GM12878 (cell line): ENCODE measurements around the gene MAD1L1. TPM values are rescaled to one million over a fixed set of nuclear protein-coding genes. Genes with fewer than 3 reads are reported as not detected.

Experiments used
- ATAC-seq: fragments of 200-7000 bp; cut with Tn5 transposase; 3 replicates; pipeline ENCODE4 v1.9.1; 2020; ENCODE audit warnings: mild to moderate bottlenecking, moderate library complexity
- BruUV-seq: library from RNA; stranded (reverse); fragments of 400-500 nt; replicated peaks from 2 replicates; lab custom pipeline; 2021; lab: Mats Ljungman, UMichigan
- CTCF ChIA-PET: fragments of 300-600 bp; sonication (Branson Sonifier 250); formaldehyde crosslinking; extraction: SDS; loops from one replicate; lab custom pipeline; 2021; ENCODE audit warnings: inconsistent platforms; lab: Yijun Ruan, JAX
- POLR2A ChIA-PET: fragments of 350-600 bp; formaldehyde crosslinking; extraction: SDS; loops from one replicate; lab custom pipeline; 2021; ENCODE audit warnings: inconsistent platforms; lab: Charles Lee
- RAD21 ChIA-PET: fragments of 300-600 bp; sonication (Branson Sonifier 250); formaldehyde crosslinking; loops from one replicate; lab custom pipeline; 2023; ENCODE audit warnings: antibody characterized with exemption; ENCODE audit not compliant: unreplicated experiment; lab: Charles Lee
- SMC1A ChIA-PET: fragments of 300-600 bp; sonication (Branson Sonifier 250); formaldehyde crosslinking; loops from one replicate; lab custom pipeline; 2023; ENCODE audit not compliant: unreplicated experiment, uncharacterized antibody; lab: Charles Lee
- DNase-seq: peaks from one replicate; pipeline ENCODE4 v3.0.0-alpha.2; 2011; ENCODE audit warnings: low read depth, low spot score
- FAIRE-seq: peaks from 3 replicates; lab custom pipeline; 2011; peaks lifted over from hg19 to GRCh38; lab: Jason Lieb, UNC
- H2AFZ ChIP-seq: 2 replicates; pipeline ENCODE4 v1.6.0; 2011; ENCODE audit warnings: low read depth, low read length, control low read depth; ENCODE audit not compliant: control insufficient read depth
- H3K27ac ChIP-seq: 2 replicates; pipeline ENCODE4 v1.5.1; 2011; ENCODE audit warnings: control low read depth; ENCODE audit not compliant: control insufficient read depth, insufficient read depth
- H3K27me3 ChIP-seq, 2 experiments: replicated peaks in 1 of 2; 2 replicates each; pipeline versions ENCODE4 v1.6.0 to v1.6.1; 2011; ENCODE audit warnings: low read length in 1 of 2; ENCODE audit not compliant: control insufficient read depth in 2 of 2, insufficient read depth in 2 of 2
- H3K36me3 ChIP-seq, 2 experiments: 2 replicates each; pipeline ENCODE4 v1.5.1; 2011; ENCODE audit warnings: low read length in 1 of 2; ENCODE audit not compliant: control insufficient read depth in 2 of 2, insufficient read depth in 2 of 2
- H3K4me1 ChIP-seq: 2 replicates; pipeline ENCODE4 v1.6.1; 2011; ENCODE audit warnings: mild to moderate bottlenecking, low read length, moderate library complexity, mixed read lengths; ENCODE audit not compliant: control insufficient read depth, insufficient read depth
- H3K4me2 ChIP-seq: 2 replicates; pipeline ENCODE4 v1.6.0; 2011; ENCODE audit warnings: control low read depth; ENCODE audit not compliant: control insufficient read depth, insufficient read depth
- H3K4me3 ChIP-seq: fragments of 200-600 bp; sonication (generic); 2 replicates; pipeline ENCODE4 v1.5.1; 2016
- H3K79me2 ChIP-seq: 2 replicates; pipeline ENCODE4 v1.6.0; 2011; ENCODE audit warnings: low read length; ENCODE audit not compliant: control insufficient read depth, insufficient read depth
- H3K9ac ChIP-seq: 2 replicates; pipeline ENCODE4 v1.8.0; 2011; ENCODE audit warnings: low read length, control low read depth, mixed read lengths; ENCODE audit not compliant: control insufficient read depth, insufficient read depth
- H3K9me3 ChIP-seq: replicated peaks from 3 replicates; pipeline ENCODE4 v1.5.1; 2011; ENCODE audit warnings: mild to moderate bottlenecking, low read length; ENCODE audit not compliant: control insufficient read depth, insufficient read depth
- H4K20me1 ChIP-seq: 2 replicates; pipeline ENCODE4 v1.6.0; 2011; ENCODE audit not compliant: control insufficient read depth, insufficient read depth
- JUNB ChIP-seq: IDR thresholded peaks from 2 replicates; pipeline ENCODE4 v1.6.1; 2016; ENCODE audit warnings: antibody characterized with exemption, mild to moderate bottlenecking
- NBN ChIP-seq: fragments of 450-650 bp; IDR thresholded peaks from 2 replicates; pipeline ENCODE4 v1.6.1; 2016
- NFXL1 ChIP-seq: fragments of 450-650 bp; IDR thresholded peaks from 2 replicates; pipeline ENCODE4 v1.6.1; 2017; ENCODE audit warnings: antibody characterized with exemption, mild to moderate bottlenecking, borderline replicate concordance
- POLR2A ChIP-seq: IDR thresholded peaks from 2 replicates; pipeline ENCODE4 v1.6.1; 2011; ENCODE audit warnings: low read depth, mild to moderate bottlenecking, low read length
- POLR2AphosphoS5 ChIP-seq: IDR thresholded peaks from 2 replicates; pipeline ENCODE4 v1.6.1; 2011; ENCODE audit warnings: mild to moderate bottlenecking, low read length, inconsistent platforms
- SMARCA5 ChIP-seq: fragments of 450-650 bp; IDR thresholded peaks from 2 replicates; pipeline ENCODE4 v1.6.1; 2017; ENCODE audit warnings: mild to moderate bottlenecking
- SMC3 ChIP-seq: IDR thresholded peaks from 2 replicates; pipeline ENCODE4 v1.6.1; 2011; ENCODE audit warnings: low read length, improper control_type of control experiment, borderline replicate concordance
- SREBF2 ChIP-seq: IDR thresholded peaks from 2 replicates; pipeline ENCODE4 v1.6.1; 2012; ENCODE audit warnings: mild to moderate bottlenecking, low read length
- SRF ChIP-seq, 2 experiments: IDR thresholded peaks; 2 replicates each; pipeline ENCODE4 v1.6.1; 2011; ENCODE audit warnings: low read depth in 2 of 2, low read length in 2 of 2, mild to moderate bottlenecking in 1 of 2, moderate library complexity in 1 of 2
- TCF12 ChIP-seq: IDR thresholded peaks from 2 replicates; pipeline ENCODE4 v1.6.1; 2011; ENCODE audit warnings: low read depth, mild to moderate bottlenecking, low read length
- WGBS: methylation state at CpG from one replicate; pipeline ENCODE4 v1.1.6; 2016; ENCODE audit warnings: low lambda C conversion rate; ENCODE audit not compliant: insufficient replicate concordance, insufficient coverage; ENCODE audit errors: missing lambda C conversion rate; 5-methylcytosine and 5-hydroxymethylcytosine counted together
- in situ Hi-C: fragments of 300-500 bp; cut with MboI; formaldehyde crosslinking; loops from 9 replicates; pipeline ENCODE4 v1.14.3; 2018; ENCODE audit warnings: mixed read lengths
- intact Hi-C: fragments of 100-400 bp; cut with micrococcal nuclease; formaldehyde crosslinking; loops from one replicate; pipeline ENCODE4 v1.14.2; 2022; ENCODE audit not compliant: unreplicated experiment
- polyA plus RNA-seq, 11 experiments: library from polyadenylated mRNA; depleted of rRNA in 4 of 11; unstranded in 6 of 11; stranded (reverse) in 5 of 11; fragments of >200 nt; fragmentation: Nextera tagmentation in 4 of 11; fragmentation: Illumina TruSeq in 1 of 11; extraction: Ambion mirVana in 4 of 11; extraction: Trizol in 1 of 11; gene quantifications; 1 replicate in 1 of 11; 2 replicates in 10 of 11; pipeline versions ENCODE4 v1.2.1 to v1.2.3, GENCODE V29; 2011 to 2016; ENCODE audit warnings: inconsistent platforms in 2 of 11, missing spikeins in 2 of 11, low read depth in 1 of 11
- total RNA-seq, 4 experiments: library from RNA; depleted of rRNA in 3 of 4; stranded (reverse); fragments of >200 nt in 3 of 4; fragmentation: Illumina TruSeq in 1 of 4; extraction: Trizol in 1 of 4; gene quantifications; 2 replicates each; pipeline versions ENCODE4 v1.2.1 to v1.2.3, GENCODE V29; 2013 to 2021
- TF ChIP-seq, protein P1 (sequence below): IDR thresholded peaks from 2 replicates; pipeline ENCODE4 v1.6.1; 2011; ENCODE audit warnings: low read depth, mild to moderate bottlenecking, low read length, moderate library complexity, borderline replicate concordance; ENCODE audit errors: extremely low read depth
- TF ChIP-seq, protein P2 (sequence below): fragments of 450-650 bp; IDR thresholded peaks from 2 replicates; pipeline ENCODE4 v1.6.1; 2017; ENCODE audit warnings: mild to moderate bottlenecking, low read depth, inconsistent platforms; ENCODE audit not compliant: poor library complexity, severe bottlenecking

The MAD1L1 gene
- total and polyA plus RNA-seq, 10 of the 15 experiments (the other 5 are each of a cell fraction or from before 2014, with no cell fraction given), result 2.2 to 76.8 (median 38.3) TPM

DNA sequence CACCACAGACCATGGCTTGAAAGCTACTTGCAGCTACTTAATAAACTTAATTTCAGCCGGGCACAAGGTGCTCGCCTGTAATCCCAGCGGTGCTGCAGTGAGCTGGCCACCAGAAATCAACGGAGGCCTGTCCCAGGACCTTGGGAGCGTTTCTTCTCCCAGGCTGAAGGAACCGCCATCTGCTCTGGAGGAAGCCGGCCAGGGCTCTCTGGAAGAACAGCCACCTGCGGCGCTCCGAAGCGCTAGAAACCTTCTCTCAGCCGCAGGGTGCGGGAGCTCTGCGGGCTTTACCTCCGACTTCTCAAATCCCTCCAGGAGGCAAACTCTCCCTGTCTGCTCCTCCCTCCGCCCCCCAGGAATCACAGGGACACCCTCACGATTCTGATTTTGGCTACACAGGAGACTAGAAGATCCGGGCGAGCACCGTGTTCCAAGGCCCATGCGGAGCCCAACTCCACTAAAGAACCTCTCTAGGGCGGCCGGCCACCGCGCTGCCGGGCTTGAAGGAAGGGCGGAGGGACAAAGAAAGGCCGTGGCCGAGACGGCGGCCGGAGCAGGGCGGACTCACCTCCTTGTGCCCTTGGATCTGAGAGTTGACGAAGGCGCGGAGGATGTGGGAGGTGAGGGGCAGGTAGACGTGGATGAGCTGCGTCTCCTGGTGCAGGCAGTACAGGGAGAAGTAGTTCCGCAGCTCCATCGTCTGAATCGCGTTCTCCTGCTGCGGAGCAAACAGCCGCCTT lies 23.7 kb upstream of the MAD1L1 start:
- SMC1A ChIA-PET, result interaction anchor here (1.2 to 1.9 kb wide), 2 partner anchors 19 to 56 kb away, joined by 4 read pairs; no protein-coding TSS in a partner anchor
- no peak overlapping the region for H3K4me2 ChIP-seq
- in situ Hi-C loops (no loop called here), intact Hi-C loops (no loop called here)
- peaks cover 8 to 44% of the 10 kb centered on the region in 2 experiments for H3K36me3 ChIP-seq
- no peaks in the 10 kb centered on the region for H3K27me3 ChIP-seq
- POLR2A ChIA-PET, result interaction anchor here (1.4 kb wide), 1 partner anchor 8 kb away, joined by 5 read pairs; no protein-coding TSS in a partner anchor
- no peak overlapping the region for H3K27ac ChIP-seq
- H3K4me1 ChIP-seq, result peaks cover 35% of the 10 kb centered on the region
- H3K9me3 ChIP-seq, result no peaks in the 10 kb centered on the region
- H2AFZ ChIP-seq, result no peak overlapping the region
- DNase-seq (no peak), FAIRE-seq (no peak), ATAC-seq (no peak)
- no peak overlapping the region for H3K4me3 ChIP-seq
- H4K20me1 ChIP-seq, result no peaks in the 10 kb centered on the region
- CTCF ChIA-PET, result no interaction called here
- H3K9ac ChIP-seq, result no peak overlapping the region
- no TSS peak for BruUV-seq
- 97% methylated on average over 42 of the region's 44 CpGs for WGBS
- H3K79me2 ChIP-seq, result peaks cover 7% of the 10 kb centered on the region
- RAD21 ChIA-PET, result interaction anchor here (0.8 to 1.4 kb wide), 2 partner anchors 20 to 91 kb away, joined by 3 read pairs; no protein-coding TSS in a partner anchor
- TF ChIP-seq NBN (no peak), NFXL1 (no peak), POLR2A (0 out of 2 replicates have a peak, but pooled peaks have one; percentile 5)
- TF ChIP-seq, all 136 proteins: peak for 1

DNA sequence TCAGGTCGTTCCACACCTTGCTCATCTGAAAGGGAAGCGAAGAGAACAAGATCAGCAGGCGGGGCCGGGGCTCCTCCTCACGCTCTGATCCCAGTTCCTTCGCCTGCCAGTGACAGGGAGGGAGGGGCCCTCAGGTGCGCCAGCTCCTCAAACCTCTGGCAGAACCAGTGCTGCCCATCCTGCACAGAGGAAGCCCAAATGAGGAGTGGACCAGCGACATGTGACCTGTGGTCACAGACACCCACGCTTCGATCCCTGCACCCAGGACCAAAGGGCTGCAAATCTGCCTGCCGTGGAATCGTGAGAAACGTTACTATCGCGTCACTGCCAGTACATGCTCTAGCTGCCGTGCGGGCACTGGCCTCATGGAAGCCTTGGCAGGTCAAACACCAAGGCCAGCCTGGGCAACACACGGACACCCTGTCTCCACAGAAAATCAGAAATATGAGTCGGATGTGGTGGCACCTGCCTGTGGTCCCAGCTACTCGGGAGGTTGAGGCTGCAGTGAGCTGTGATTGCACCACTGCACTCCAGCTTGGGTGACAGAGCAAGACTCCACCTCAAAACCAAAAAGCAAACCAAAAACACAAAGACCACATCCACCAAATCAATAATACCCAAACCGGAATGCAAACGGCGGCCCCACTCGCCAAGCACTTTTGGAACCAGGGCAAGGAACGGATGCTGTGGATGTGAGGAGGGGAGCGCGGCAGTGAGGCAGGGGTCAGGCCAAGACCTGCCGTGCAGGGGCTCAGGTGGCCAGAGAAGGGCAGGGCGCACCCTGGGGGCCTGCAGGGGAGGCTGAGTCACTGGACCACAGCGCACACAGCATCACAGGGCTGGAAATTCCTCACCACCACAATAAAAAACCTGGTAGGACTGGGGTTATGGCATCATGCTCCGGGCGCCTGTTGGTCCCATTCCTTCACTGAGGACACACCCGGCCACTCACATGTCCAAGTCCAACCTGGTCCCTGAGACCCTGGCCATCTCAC lies 22.7 kb upstream of the MAD1L1 start:
- peak overlapping the region; percentile 9; the same call in 1 of the 2 replicates for H3K4me2 ChIP-seq
- DNase-seq, result no peak
- in situ Hi-C loops, result no loop called here
- FAIRE-seq, result no peak
- H2AFZ ChIP-seq, result no peak overlapping the region
- ChIA-PET SMC1A (interaction anchor here (1.9 kb wide), 1 partner anchor 57 kb away, joined by 4 read pairs; no protein-coding TSS in a partner anchor), CTCF (no interaction called here), POLR2A (no interaction called here), RAD21 (no interaction called here)
- WGBS, result 18% methylated on average over 33 of the region's 33 CpGs
- no peak overlapping the region for H3K4me3 ChIP-seq
- no peak overlapping the region for H3K27ac ChIP-seq
- H4K20me1 ChIP-seq, result no peaks in the 10 kb centered on the region
- H3K9ac ChIP-seq, result no peak overlapping the region
- H3K9me3 ChIP-seq, result no peaks in the 10 kb centered on the region
- H3K79me2 ChIP-seq, result peaks cover 7% of the 10 kb centered on the region
- ATAC-seq, result no peak
- intact Hi-C loops, result no loop called here
- H3K4me1 ChIP-seq, result peaks cover 28% of the 10 kb centered on the region
- H3K27me3 ChIP-seq, result no peaks in the 10 kb centered on the region
- H3K36me3 ChIP-seq, result peaks cover 10 to 42% of the 10 kb centered on the region in 2 experiments
- no TSS peak for BruUV-seq
- TF ChIP-seq, protein P1, sequence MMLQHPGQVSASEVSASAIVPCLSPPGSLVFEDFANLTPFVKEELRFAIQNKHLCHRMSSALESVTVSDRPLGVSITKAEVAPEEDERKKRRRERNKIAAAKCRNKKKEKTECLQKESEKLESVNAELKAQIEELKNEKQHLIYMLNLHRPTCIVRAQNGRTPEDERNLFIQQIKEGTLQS, result no peak
- no peak for TF ChIP-seq POLR2AphosphoS5
- TF ChIP-seq SREBF2, result no peak
- peak; percentile 13 to 63; a peak in 2 of 4 replicates for TF ChIP-seq SRF (IDR thresholded peaks at IDR 0.05; ENCODE audit: low read depth in 2 of 2, low read length in 2 of 2)
- TF ChIP-seq SMC3, result no peak
- TF ChIP-seq SMARCA5, result no peak
- peak; percentile 10; the same call in 1 of the 2 replicates for TF ChIP-seq POLR2A
- TF ChIP-seq JUNB, result no peak
- TF ChIP-seq TCF12, result no peak
- TF ChIP-seq, protein P2, sequence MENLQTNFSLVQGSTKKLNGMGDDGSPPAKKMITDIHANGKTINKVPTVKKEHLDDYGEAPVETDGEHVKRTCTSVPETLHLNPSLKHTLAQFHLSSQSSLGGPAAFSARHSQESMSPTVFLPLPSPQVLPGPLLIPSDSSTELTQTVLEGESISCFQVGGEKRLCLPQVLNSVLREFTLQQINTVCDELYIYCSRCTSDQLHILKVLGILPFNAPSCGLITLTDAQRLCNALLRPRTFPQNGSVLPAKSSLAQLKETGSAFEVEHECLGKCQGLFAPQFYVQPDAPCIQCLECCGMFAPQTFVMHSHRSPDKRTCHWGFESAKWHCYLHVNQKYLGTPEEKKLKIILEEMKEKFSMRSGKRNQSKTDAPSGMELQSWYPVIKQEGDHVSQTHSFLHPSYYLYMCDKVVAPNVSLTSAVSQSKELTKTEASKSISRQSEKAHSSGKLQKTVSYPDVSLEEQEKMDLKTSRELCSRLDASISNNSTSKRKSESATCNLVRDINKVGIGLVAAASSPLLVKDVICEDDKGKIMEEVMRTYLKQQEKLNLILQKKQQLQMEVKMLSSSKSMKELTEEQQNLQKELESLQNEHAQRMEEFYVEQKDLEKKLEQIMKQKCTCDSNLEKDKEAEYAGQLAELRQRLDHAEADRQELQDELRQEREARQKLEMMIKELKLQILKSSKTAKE, result no peak
